GM23248 (cell line): Measurements from ENCODE around the gene DPP10. TPM values are rescaled to one million over a fixed set of nuclear protein-coding genes. Genes with fewer than 3 reads are reported as not detected.

Experiments used
- DNase-seq: peaks from one replicate; pipeline ENCODE4 v3.0.0-alpha.2; 2015
- H2AFZ ChIP-seq: fragments of 200-600 bp; sonication (generic); 2 replicates; pipeline ENCODE4 v1.6.1; 2016; ENCODE audit warnings: antibody characterized with exemption
- H3F3A ChIP-seq: fragments of 200-600 bp; sonication (generic); 2 replicates; pipeline ENCODE4 v1.6.1; 2016; ENCODE audit warnings: mild to moderate bottlenecking, antibody characterized with exemption, mixed run types; ENCODE audit not compliant: insufficient read depth
- H3K27ac ChIP-seq: fragments of 200-600 bp; sonication (generic); 2 replicates; pipeline ENCODE4 v1.5.1; 2016; ENCODE audit warnings: mild to moderate bottlenecking
- H3K27me3 ChIP-seq: fragments of 200-600 bp; sonication (generic); replicated peaks from 2 replicates; pipeline ENCODE4 v1.6.1; 2016; ENCODE audit warnings: mild to moderate bottlenecking; ENCODE audit not compliant: insufficient read depth
- H3K36me3 ChIP-seq: fragments of 200-600 bp; sonication (generic); 2 replicates; pipeline ENCODE4 v1.6.1; 2016; ENCODE audit warnings: low read depth, mild to moderate bottlenecking
- H3K4me1 ChIP-seq: fragments of 200-600 bp; sonication (generic); 2 replicates; pipeline ENCODE4 v1.6.1; 2016; ENCODE audit warnings: mild to moderate bottlenecking; ENCODE audit not compliant: insufficient read depth
- H3K4me2 ChIP-seq: fragments of 200-600 bp; sonication (generic); one replicate; pipeline ENCODE4 v1.6.1; 2016; ENCODE audit warnings: mild to moderate bottlenecking; ENCODE audit not compliant: unreplicated experiment
- H3K4me3 ChIP-seq: fragments of 200-600 bp; sonication (generic); 2 replicates; pipeline ENCODE4 v1.5.1; 2016; ENCODE audit warnings: mild to moderate bottlenecking
- H3K79me2 ChIP-seq: fragments of 200-600 bp; sonication (generic); 2 replicates; pipeline ENCODE4 v1.6.1; 2016; ENCODE audit warnings: mild to moderate bottlenecking; ENCODE audit not compliant: insufficient read depth
- H3K9ac ChIP-seq: fragments of 200-600 bp; sonication (generic); 2 replicates; pipeline ENCODE4 v1.6.1; 2016; ENCODE audit warnings: mild to moderate bottlenecking
- H3K9me2 ChIP-seq: fragments of 200-600 bp; sonication (generic); 2 replicates; pipeline ENCODE4 v1.6.1; 2016; ENCODE audit warnings: mixed run types, mild to moderate bottlenecking, moderate library complexity; ENCODE audit not compliant: insufficient read depth
- H3K9me3 ChIP-seq: fragments of 200-600 bp; sonication (generic); one replicate; pipeline ENCODE4 v1.6.1; 2017; ENCODE audit warnings: low read depth
- H4K20me1 ChIP-seq: fragments of 200-600 bp; sonication (generic); 2 replicates; pipeline ENCODE4 v1.6.0; 2016; ENCODE audit not compliant: insufficient read depth
- EZH2 ChIP-seq: fragments of 200-600 bp; sonication (generic); IDR thresholded peaks from 2 replicates; pipeline ENCODE4 v1.6.1; 2018; ENCODE audit warnings: antibody characterized with exemption, mild to moderate bottlenecking; ENCODE audit not compliant: insufficient read depth, poor library complexity, severe bottlenecking
- EZH2phosphoT487 ChIP-seq: fragments of 200-600 bp; sonication (generic); IDR thresholded peaks from 2 replicates; pipeline ENCODE4 v1.6.1; 2018; ENCODE audit warnings: antibody characterized with exemption, moderate library complexity, mild to moderate bottlenecking, low read depth; ENCODE audit not compliant: insufficient read depth
- WGBS, 2 experiments: methylation state at CpG; one replicate each; pipeline ENCODE4 v1.1.6; 2015 to 2017; ENCODE audit warnings: low lambda C conversion rate in 2 of 2, low coverage in 1 of 2; ENCODE audit errors: missing lambda C conversion rate in 2 of 2; 5-methylcytosine and 5-hydroxymethylcytosine counted together
- in situ Hi-C: fragments of 300-500 bp; cut with MboI; formaldehyde crosslinking; loops from 2 replicates; pipeline ENCODE4 v1.15.0; 2020
- polyA plus RNA-seq: library from polyadenylated mRNA; unstranded; fragments of >200 nt; fragmentation: Nextera tagmentation; extraction: Ambion mirVana; gene quantifications from 2 replicates; pipeline ENCODE4 v1.2.1, GENCODE V29; 2016
- total RNA-seq: library from RNA; depleted of rRNA; stranded (reverse); fragments of >200 nt; shearing (Covaris generic); gene quantifications from 2 replicates; pipeline ENCODE4 v1.2.3, GENCODE V29; 2014

The DPP10 gene
- total and polyA plus RNA-seq, 2 experiments from 2014 or later = not detected

DNA sequence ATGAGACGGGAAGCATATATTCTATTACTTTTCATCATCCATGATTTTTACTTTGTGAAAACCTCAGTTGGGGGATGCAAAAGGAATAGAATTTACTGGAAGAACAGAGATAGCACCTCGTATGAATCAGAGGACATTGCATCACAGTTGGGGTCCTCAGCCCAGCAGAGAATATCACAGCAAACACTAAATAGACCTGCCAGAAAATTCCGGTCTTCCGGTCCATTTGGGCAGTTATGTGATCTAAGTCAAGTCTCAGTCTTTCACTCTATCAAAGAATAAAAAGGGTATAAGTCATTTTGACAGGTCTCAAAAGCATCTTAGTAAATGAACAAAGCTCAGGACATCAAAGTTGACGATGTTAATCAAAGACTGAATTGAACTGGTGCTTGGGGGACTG is 1100.6 kb downstream of the DPP10 start:
- no peak overlapping the region for H3K27ac ChIP-seq
- H3F3A ChIP-seq = no peaks in the 10 kb centered on the region
- H3K9ac ChIP-seq = no peak overlapping the region
- no peaks in the 10 kb centered on the region for H3K9me2 ChIP-seq
- H3K27me3 ChIP-seq = no peaks in the 10 kb centered on the region
- H3K9me3 ChIP-seq = no peaks in the 10 kb centered on the region
- H3K36me3 ChIP-seq = no peaks in the 10 kb centered on the region
- no peaks in the 10 kb centered on the region for H3K79me2 ChIP-seq
- H3K4me3 ChIP-seq = no peak overlapping the region
- 37 to 44% methylated on average over 5 of the region's 5 CpGs for WGBS, 2 experiments
- no peak for DNase-seq
- H3K4me1 ChIP-seq = no peaks in the 10 kb centered on the region
- TF ChIP-seq EZH2 = no peak
- no peak for TF ChIP-seq EZH2phosphoT487
- H2AFZ ChIP-seq = no peak overlapping the region
- in situ Hi-C loops = no loop called here
- H4K20me1 ChIP-seq = no peaks in the 10 kb centered on the region
- no peak overlapping the region for H3K4me2 ChIP-seq

DNA sequence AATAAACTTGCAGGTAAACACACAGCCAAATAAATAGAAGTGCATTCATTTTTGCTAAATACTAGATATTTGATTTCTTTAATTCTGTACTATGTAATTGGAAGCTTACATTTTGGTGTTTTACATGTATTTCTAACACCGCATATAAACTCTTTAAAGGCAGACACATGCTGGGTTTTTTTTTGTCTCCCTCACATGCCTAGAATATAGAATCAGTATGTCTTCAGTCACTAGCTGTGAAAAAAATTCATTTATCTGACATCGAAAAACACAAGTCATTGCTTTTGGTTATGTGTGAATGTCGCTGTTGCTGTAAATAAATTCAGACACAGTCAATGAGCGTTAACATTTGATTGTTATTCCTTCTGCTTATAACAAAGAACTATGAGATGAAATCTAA is 1101.0 kb downstream of the DPP10 start:
- WGBS, 2 experiments = 32 to 36% methylated on average over 4 of the region's 4 CpGs
- Histone ChIP-seq H3K27me3 (no peaks in the 10 kb centered on the region), H2AFZ (no peak overlapping the region), H3K9ac (no peak overlapping the region), H3K4me3 (no peak overlapping the region), H3K4me1 (no peaks in the 10 kb centered on the region), H3F3A (no peaks in the 10 kb centered on the region), H3K36me3 (no peaks in the 10 kb centered on the region), H3K9me2 (no peaks in the 10 kb centered on the region), H3K79me2 (no peaks in the 10 kb centered on the region), H3K27ac (no peak overlapping the region), H3K4me2 (no peak overlapping the region), H3K9me3 (no peaks in the 10 kb centered on the region), H4K20me1 (no peaks in the 10 kb centered on the region)
- no peak for TF ChIP-seq EZH2
- TF ChIP-seq EZH2phosphoT487 = no peak
- in situ Hi-C loops = no loop called here
- no peak for DNase-seq

DNA sequence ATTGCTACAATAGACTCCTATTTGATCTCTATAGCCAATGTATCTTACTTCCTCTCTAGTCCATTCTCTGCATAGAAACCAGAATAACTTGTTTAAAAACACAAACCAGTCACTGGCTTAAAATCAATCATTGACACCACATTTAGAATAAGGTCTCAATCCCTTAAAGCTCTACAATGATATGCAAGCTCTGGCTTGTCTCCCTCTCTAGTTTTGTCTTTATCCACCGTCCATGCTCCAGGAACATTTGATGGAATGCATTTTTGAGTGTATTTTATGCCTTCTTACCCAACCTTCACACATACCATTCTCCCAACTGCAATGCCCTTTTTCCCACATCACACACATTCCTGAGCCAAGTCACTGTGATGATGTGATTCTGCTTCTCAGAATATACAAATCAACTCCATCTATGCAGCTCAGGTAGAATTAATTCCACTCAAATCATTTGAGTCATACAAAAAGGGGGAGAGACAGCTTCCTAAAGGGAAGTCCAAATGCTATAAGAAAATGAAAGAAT is 1107.2 kb downstream of the DPP10 start:
- no peaks in the 10 kb centered on the region for H3K79me2 ChIP-seq
- DNase-seq = no peak
- 0 to 5% methylated on average over 1 of the region's 1 CpG for WGBS, 2 experiments
- H3K9me3 ChIP-seq = no peaks in the 10 kb centered on the region
- H3K36me3 ChIP-seq = no peaks in the 10 kb centered on the region
- H3K27me3 ChIP-seq = no peaks in the 10 kb centered on the region
- H3K9me2 ChIP-seq = no peaks in the 10 kb centered on the region
- TF ChIP-seq EZH2phosphoT487 (no peak), EZH2 (no peak)
- H3K4me1 ChIP-seq = no peaks in the 10 kb centered on the region
- no peak overlapping the region for H3K4me2 ChIP-seq
- no peak overlapping the region for H3K27ac ChIP-seq
- no peaks in the 10 kb centered on the region for H4K20me1 ChIP-seq
- H3F3A ChIP-seq = no peaks in the 10 kb centered on the region
- in situ Hi-C loops = no loop called here
- H3K9ac ChIP-seq = no peak overlapping the region
- H2AFZ ChIP-seq = no peak overlapping the region
- H3K4me3 ChIP-seq = no peak overlapping the region

DNA sequence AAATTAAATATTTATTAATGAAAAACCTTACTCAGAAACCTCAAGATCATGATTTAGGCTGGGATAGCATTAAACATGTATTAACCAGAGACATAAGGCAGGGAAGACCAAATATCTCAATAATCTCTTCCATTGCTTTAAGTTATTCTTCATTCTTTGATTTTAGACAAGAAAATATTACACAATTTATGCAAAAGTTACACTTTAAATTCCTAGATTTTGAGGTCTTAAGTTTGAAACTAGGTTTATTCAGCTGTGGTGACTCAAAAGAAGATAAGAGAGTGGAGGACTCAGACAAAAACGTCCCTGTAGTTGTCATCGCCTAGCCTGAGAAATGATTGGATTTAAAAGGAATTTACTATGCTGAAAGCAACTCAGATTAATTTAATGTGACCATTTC is 1110.3 kb downstream of the DPP10 start:
- H3K4me3 ChIP-seq = no peak overlapping the region
- no peak overlapping the region for H2AFZ ChIP-seq
- no peak for DNase-seq
- H3K4me2 ChIP-seq = no peak overlapping the region
- in situ Hi-C loops = no loop called here
- H3K9me2 ChIP-seq = no peaks in the 10 kb centered on the region
- no peaks in the 10 kb centered on the region for H3K36me3 ChIP-seq
- H3K9ac ChIP-seq = no peak overlapping the region
- no peaks in the 10 kb centered on the region for H4K20me1 ChIP-seq
- no peaks in the 10 kb centered on the region for H3K79me2 ChIP-seq
- no peak for TF ChIP-seq EZH2phosphoT487
- TF ChIP-seq EZH2 = no peak
- no peaks in the 10 kb centered on the region for H3K27me3 ChIP-seq
- H3K27ac ChIP-seq = no peak overlapping the region
- H3K4me1 ChIP-seq = no peaks in the 10 kb centered on the region
- 4 to 7% methylated on average over 2 of the region's 2 CpGs for WGBS, 2 experiments
- no peaks in the 10 kb centered on the region for H3K9me3 ChIP-seq
- no peaks in the 10 kb centered on the region for H3F3A ChIP-seq

DNA sequence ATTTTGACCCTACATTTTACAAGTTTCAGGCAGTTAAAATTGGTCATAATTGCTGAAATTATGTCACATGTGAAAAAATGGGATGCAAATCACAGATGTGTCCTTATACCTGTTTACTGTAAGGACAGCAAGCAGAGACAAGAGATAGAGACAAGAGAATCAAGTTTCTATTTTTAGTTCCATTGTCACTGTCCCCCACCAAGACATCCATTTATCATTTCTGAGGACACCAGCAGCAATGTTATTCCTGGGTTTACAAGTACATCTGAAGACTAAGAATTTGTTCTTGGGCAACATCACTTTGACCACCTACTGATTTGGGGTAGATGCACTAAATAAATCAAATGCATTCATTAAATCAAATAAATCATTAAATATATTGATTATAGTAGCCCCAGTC is 1111.7 kb downstream of the DPP10 start:
- Histone ChIP-seq H3K9ac (no peak overlapping the region), H3K36me3 (no peaks in the 10 kb centered on the region), H3K27me3 (no peaks in the 10 kb centered on the region), H3K27ac (no peak overlapping the region), H3K79me2 (no peaks in the 10 kb centered on the region), H3K4me2 (no peak overlapping the region), H3K9me3 (no peaks in the 10 kb centered on the region), H4K20me1 (no peaks in the 10 kb centered on the region), H3K4me3 (no peak overlapping the region), H3K9me2 (no peaks in the 10 kb centered on the region), H3F3A (no peaks in the 10 kb centered on the region), H2AFZ (no peak overlapping the region), H3K4me1 (no peaks in the 10 kb centered on the region)
- no peak for DNase-seq
- TF ChIP-seq EZH2phosphoT487 (no peak), EZH2 (no peak)
- in situ Hi-C loops = no loop called here
